HUES64 (cell line): ENCODE measurements around the gene CTNND2.

Experiments
- H3K27ac ChIP-seq: 2 replicates; pipeline ENCODE4 v1.7.0; 2013; ENCODE audit warnings: low read depth, low read length, inconsistent platforms
- H3K27me3 ChIP-seq: 2 replicates; pipeline ENCODE4 v1.6.1; 2013; ENCODE audit warnings: mild to moderate bottlenecking, low read length; ENCODE audit not compliant: insufficient read depth
- H3K36me3 ChIP-seq: 2 replicates; pipeline ENCODE4 v1.6.1; 2013; ENCODE audit warnings: mild to moderate bottlenecking, low read length; ENCODE audit not compliant: insufficient read depth
- H3K4me1 ChIP-seq: 2 replicates; pipeline ENCODE4 v1.6.1; 2013; ENCODE audit warnings: mild to moderate bottlenecking, low read length, moderate library complexity; ENCODE audit not compliant: insufficient read depth
- H3K4me3 ChIP-seq: 2 replicates; pipeline ENCODE4 v1.5.1; 2013; ENCODE audit warnings: mild to moderate bottlenecking, low read length, moderate library complexity
- H3K9ac ChIP-seq: 2 replicates; pipeline ENCODE4 v1.6.1; 2013; ENCODE audit warnings: mild to moderate bottlenecking, low read depth, low read length
- H3K9me3 ChIP-seq: 2 replicates; pipeline ENCODE4 v1.6.1; 2013; ENCODE audit warnings: low read depth, low read length; ENCODE audit not compliant: insufficient read depth
- WGBS: fragments of 150-250, 120-280 bp; methylation state at CpG from one replicate; pipeline ENCODE4 v1.1.7; 2013; ENCODE audit warnings: missing lambda C conversion rate; 5-methylcytosine and 5-hydroxymethylcytosine counted together

The CTNND2 gene

GRCh38 chr5:11467588-11467987 lies 436.7 kb downstream of the CTNND2 start:
- Histone ChIP-seq H3K27me3 (no peaks in the 10 kb centered on the region), H3K9me3 (no peaks in the 10 kb centered on the region), H3K9ac (no peak overlapping the region), H3K36me3 (no peaks in the 10 kb centered on the region), H3K4me3 (no peak overlapping the region), H3K4me1 (no peaks in the 10 kb centered on the region), H3K27ac (no peak overlapping the region)
- no CpG with 5 or more reads among the region's 2 CpGs for WGBS

GRCh38 chr5:11459716-11460115 lies 444.5 kb downstream of the CTNND2 start:
- Histone ChIP-seq H3K4me1 (no peaks in the 10 kb centered on the region), H3K36me3 (no peaks in the 10 kb centered on the region), H3K4me3 (no peak overlapping the region), H3K9ac (no peak overlapping the region), H3K9me3 (no peaks in the 10 kb centered on the region), H3K27me3 (no peaks in the 10 kb centered on the region), H3K27ac (no peak overlapping the region)
- 93% methylated on average over 1 of the region's 2 CpGs for WGBS

- Histone ChIP-seq H3K9me3 (no peaks in the 10 kb centered on the region), H3K9ac (no peak overlapping the region), H3K27ac (no peak overlapping the region), H3K36me3 (no peaks in the 10 kb centered on the region), H3K27me3 (no peaks in the 10 kb centered on the region), H3K4me3 (no peak overlapping the region), H3K4me1 (no peaks in the 10 kb centered on the region)
- 100% methylated on average over 1 of the region's 2 CpGs for WGBS
Measured at GRCh38 chr5:11455505-11455904, 448.7 kb downstream of the CTNND2 start.

GRCh38 chr5:11452852-11453251 lies 451.4 kb downstream of the CTNND2 start:
- Histone ChIP-seq H3K9me3 (no peaks in the 10 kb centered on the region), H3K9ac (no peak overlapping the region), H3K4me1 (no peaks in the 10 kb centered on the region), H3K4me3 (no peak overlapping the region), H3K27me3 (no peaks in the 10 kb centered on the region), H3K36me3 (no peaks in the 10 kb centered on the region), H3K27ac (no peak overlapping the region)
- WGBS = 80% methylated on average over 1 of the region's 2 CpGs

- H3K4me1 ChIP-seq = no peaks in the 10 kb centered on the region
- H3K9ac ChIP-seq = no peak overlapping the region
- WGBS = 91% methylated on average over 4 of the region's 4 CpGs
- no peaks in the 10 kb centered on the region for H3K36me3 ChIP-seq
- no peaks in the 10 kb centered on the region for H3K27me3 ChIP-seq
- no peak overlapping the region for H3K4me3 ChIP-seq
- H3K27ac ChIP-seq = no peak overlapping the region
- no peaks in the 10 kb centered on the region for H3K9me3 ChIP-seq
Measured at GRCh38 chr5:11449966-11450365, 454.3 kb downstream of the CTNND2 start.

- Histone ChIP-seq H3K27me3 (no peaks in the 10 kb centered on the region), H3K9me3 (no peaks in the 10 kb centered on the region), H3K4me1 (no peaks in the 10 kb centered on the region), H3K9ac (no peak overlapping the region), H3K27ac (no peak overlapping the region), H3K36me3 (no peaks in the 10 kb centered on the region), H3K4me3 (no peak overlapping the region)
- WGBS = 93% methylated on average over 4 of the region's 4 CpGs
Measured at GRCh38 chr5:11449217-11449616, 455.0 kb downstream of the CTNND2 start.

- no peak overlapping the region for H3K9ac ChIP-seq
- no peak overlapping the region for H3K27ac ChIP-seq
- H3K36me3 ChIP-seq = no peaks in the 10 kb centered on the region
- H3K4me3 ChIP-seq = no peak overlapping the region
- no peaks in the 10 kb centered on the region for H3K9me3 ChIP-seq
- 98% methylated on average over 3 of the region's 3 CpGs for WGBS
- no peaks in the 10 kb centered on the region for H3K4me1 ChIP-seq
- no peaks in the 10 kb centered on the region for H3K27me3 ChIP-seq
Measured at GRCh38 chr5:11443831-11444230, 460.4 kb downstream of the CTNND2 start.

- H3K27me3 ChIP-seq = no peaks in the 10 kb centered on the region
- H3K27ac ChIP-seq = no peak overlapping the region
- no peaks in the 10 kb centered on the region for H3K4me1 ChIP-seq
- H3K9ac ChIP-seq = no peak overlapping the region
- no peaks in the 10 kb centered on the region for H3K9me3 ChIP-seq
- no peaks in the 10 kb centered on the region for H3K36me3 ChIP-seq
- no CpG with 5 or more reads among the region's 1 CpG for WGBS
- H3K4me3 ChIP-seq = no peak overlapping the region
Measured at GRCh38 chr5:11432116-11432515, 472.1 kb downstream of the CTNND2 start.

- Histone ChIP-seq H3K9me3 (no peaks in the 10 kb centered on the region), H3K4me3 (no peak overlapping the region), H3K36me3 (no peaks in the 10 kb centered on the region), H3K27ac (no peak overlapping the region), H3K9ac (no peak overlapping the region), H3K27me3 (no peaks in the 10 kb centered on the region), H3K4me1 (no peaks in the 10 kb centered on the region)
- 93% methylated on average over 7 of the region's 7 CpGs for WGBS
Measured at GRCh38 chr5:11429254-11429653, 475.0 kb downstream of the CTNND2 start.

GRCh38 chr5:11427569-11427968 lies 476.7 kb downstream of the CTNND2 start:
- no peaks in the 10 kb centered on the region for H3K9me3 ChIP-seq
- no peak overlapping the region for H3K27ac ChIP-seq
- H3K4me1 ChIP-seq = no peaks in the 10 kb centered on the region
- 100% methylated on average over 1 of the region's 1 CpG for WGBS
- H3K9ac ChIP-seq = no peak overlapping the region
- H3K27me3 ChIP-seq = no peaks in the 10 kb centered on the region
- no peaks in the 10 kb centered on the region for H3K36me3 ChIP-seq
- H3K4me3 ChIP-seq = no peak overlapping the region

- Histone ChIP-seq H3K36me3 (no peaks in the 10 kb centered on the region), H3K4me1 (no peaks in the 10 kb centered on the region), H3K27ac (no peak overlapping the region), H3K9ac (no peak overlapping the region), H3K4me3 (no peak overlapping the region), H3K9me3 (no peaks in the 10 kb centered on the region), H3K27me3 (no peaks in the 10 kb centered on the region)
- WGBS = 97% methylated on average over 5 of the region's 5 CpGs
Measured at GRCh38 chr5:11426442-11426841, 477.8 kb downstream of the CTNND2 start.

GRCh38 chr5:11422342-11422741 lies 481.9 kb downstream of the CTNND2 start:
- Histone ChIP-seq H3K9ac (no peak overlapping the region), H3K4me3 (no peak overlapping the region), H3K9me3 (no peaks in the 10 kb centered on the region), H3K27ac (no peak overlapping the region), H3K27me3 (no peaks in the 10 kb centered on the region), H3K4me1 (no peaks in the 10 kb centered on the region), H3K36me3 (no peaks in the 10 kb centered on the region)
- WGBS = 95% methylated on average over 6 of the region's 6 CpGs
